WI38 (cell line): Measurements from ENCODE around the gene AMDHD2.
"Not testable (repeated sequence)": the region's sequence is repeated elsewhere in the genome, so short reads cannot be mapped to it uniquely, and the experiment has no call there.

Source experiments
- H3K4me3 ChIP-seq: 2 replicates; pipeline ENCODE4 v1.5.1; 2011; ENCODE audit warnings: low read depth, mild to moderate bottlenecking, control low read depth, low read length
- TF ChIP-seq, protein P1 (sequence below): IDR thresholded peaks from 2 replicates; pipeline ENCODE4 v1.5.1; 2012; ENCODE audit warnings: low read depth, mild to moderate bottlenecking, control low read depth, low read length

The AMDHD2 gene

GRCh38 chr16:2529961-2530628 lies 9.9 kb downstream of the AMDHD2 start:
- no peak overlapping the region for H3K4me3 ChIP-seq
- TF ChIP-seq, protein P1, sequence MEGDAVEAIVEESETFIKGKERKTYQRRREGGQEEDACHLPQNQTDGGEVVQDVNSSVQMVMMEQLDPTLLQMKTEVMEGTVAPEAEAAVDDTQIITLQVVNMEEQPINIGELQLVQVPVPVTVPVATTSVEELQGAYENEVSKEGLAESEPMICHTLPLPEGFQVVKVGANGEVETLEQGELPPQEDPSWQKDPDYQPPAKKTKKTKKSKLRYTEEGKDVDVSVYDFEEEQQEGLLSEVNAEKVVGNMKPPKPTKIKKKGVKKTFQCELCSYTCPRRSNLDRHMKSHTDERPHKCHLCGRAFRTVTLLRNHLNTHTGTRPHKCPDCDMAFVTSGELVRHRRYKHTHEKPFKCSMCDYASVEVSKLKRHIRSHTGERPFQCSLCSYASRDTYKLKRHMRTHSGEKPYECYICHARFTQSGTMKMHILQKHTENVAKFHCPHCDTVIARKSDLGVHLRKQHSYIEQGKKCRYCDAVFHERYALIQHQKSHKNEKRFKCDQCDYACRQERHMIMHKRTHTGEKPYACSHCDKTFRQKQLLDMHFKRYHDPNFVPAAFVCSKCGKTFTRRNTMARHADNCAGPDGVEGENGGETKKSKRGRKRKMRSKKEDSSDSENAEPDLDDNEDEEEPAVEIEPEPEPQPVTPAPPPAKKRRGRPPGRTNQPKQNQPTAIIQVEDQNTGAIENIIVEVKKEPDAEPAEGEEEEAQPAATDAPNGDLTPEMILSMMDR, result no peak

DNA sequence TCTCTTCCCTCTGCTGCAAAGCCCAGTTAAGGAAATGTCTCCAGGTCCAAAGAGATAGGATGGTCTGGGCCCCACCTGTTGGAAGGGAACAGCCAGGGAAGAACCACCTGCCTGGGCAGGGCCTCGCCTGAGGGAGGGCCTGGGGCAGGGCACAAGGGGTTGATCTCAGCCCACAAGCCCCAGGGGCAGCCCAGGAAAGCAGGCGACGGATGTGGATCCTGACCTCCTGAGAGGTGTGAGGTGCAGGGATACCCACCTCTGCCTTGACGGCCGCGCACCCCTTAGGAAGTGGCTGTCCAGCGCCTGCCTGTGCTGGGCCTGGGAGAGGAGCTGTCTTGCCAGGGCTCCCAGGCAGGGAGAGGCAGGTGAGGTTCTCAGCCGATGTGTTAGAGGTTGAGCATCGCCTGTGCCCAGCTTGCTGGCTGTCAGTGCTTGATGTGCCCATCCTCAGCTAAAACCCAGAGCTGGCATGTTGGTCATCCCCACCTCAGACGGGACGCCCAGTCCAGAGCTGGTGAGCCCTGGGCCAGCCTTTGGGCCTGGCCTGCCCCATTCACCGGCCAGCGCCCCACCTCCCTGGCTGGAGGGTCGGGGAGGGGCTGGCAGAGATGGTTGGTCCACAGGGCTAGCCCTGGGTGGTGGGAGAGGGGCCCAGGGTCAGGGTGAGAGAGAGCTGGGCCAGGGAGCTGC lies 10.6 kb downstream of the AMDHD2 start:
- no peak overlapping the region for H3K4me3 ChIP-seq
- TF ChIP-seq, protein P1, result no peak

- H3K4me3 ChIP-seq, result peak within 1 kb of the TSS; percentile 56
- TF ChIP-seq, protein P1, result no peak
These were observed 11.2 kb downstream of the AMDHD2 start, which contains the start of gene CEMP1 for GRCh38 chr16:2531371-2531695. TSS of gene CEMP1 (minus strand) at chr16:2531408. CDS start at chr16:2531073, 335 bp downstream.

DNA sequence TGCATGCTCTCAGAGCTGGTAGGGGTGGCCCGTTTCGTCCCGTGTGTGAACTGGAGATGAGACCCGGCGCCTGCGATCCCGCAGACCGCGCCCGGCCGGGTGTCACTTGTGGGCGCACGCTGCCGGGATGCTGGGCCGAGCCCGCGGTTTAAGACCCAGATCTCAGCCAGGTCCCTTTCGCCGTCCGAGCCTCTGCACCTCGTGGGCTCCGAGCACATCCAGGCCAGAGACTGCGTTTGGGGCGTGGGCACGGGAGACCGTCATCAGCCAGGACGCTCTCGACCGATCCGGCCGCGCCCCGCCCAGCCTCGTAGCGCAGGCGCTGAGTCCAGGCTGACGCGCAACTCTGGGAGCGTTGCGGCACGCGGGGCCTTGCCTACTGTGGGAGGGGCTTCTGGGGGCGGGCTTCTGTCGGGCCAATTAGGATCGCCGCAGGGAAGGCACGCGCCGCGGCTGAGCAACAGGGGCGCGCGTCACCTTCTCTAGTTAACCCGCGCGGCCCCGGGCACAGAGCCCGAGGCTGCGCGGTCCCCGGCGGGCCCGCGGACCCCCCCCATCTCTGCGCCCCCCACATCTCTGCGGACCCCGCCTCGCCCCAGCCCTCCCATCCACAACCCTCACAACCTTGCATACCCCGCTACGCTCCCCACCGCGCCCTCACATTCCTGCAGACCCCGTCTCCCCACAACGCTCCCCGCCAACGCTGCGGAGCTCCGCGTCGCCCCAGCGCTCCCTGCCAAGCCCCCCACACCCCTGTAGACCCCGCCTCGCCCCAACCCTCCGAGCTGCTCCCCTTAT lies 11.7 kb downstream of the AMDHD2 start:
- TF ChIP-seq, protein P1, result no peak
- peak overlapping the region; percentile 56 for H3K4me3 ChIP-seq

DNA sequence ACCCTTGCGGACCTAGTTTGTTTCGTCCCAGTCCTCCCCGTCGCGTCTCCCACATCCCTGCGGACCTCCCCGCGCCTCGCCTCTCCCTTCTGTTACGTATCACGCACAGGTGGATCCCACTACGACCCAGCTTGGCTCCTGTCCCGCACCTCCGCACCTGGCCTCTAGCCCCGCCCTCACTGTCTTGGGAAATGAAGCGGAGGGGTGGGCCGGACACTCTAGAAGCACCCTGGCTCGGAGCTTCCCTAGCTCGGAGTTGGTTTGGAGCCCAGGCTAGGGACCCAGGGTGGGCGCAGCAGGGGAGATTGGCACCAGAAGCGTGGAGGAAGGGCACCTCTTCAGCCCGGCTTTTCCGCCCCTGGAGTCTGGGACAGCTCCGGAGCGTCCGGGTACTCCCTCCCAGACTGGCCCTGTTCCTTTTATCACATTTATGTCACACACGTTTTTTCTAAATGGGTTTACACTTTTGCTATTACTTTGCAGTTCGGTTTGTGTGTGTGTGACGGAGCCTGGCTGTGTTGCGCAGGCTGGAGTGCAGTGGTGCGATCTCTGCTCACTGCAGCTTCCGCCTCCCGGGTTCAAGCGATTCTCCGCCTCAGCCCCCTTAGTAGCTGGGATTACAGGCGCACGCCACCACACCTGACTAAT lies 12.4 kb downstream of the AMDHD2 start:
- TF ChIP-seq, protein P1, result no peak
- H3K4me3 ChIP-seq, result peak overlapping the region; percentile 56

DNA sequence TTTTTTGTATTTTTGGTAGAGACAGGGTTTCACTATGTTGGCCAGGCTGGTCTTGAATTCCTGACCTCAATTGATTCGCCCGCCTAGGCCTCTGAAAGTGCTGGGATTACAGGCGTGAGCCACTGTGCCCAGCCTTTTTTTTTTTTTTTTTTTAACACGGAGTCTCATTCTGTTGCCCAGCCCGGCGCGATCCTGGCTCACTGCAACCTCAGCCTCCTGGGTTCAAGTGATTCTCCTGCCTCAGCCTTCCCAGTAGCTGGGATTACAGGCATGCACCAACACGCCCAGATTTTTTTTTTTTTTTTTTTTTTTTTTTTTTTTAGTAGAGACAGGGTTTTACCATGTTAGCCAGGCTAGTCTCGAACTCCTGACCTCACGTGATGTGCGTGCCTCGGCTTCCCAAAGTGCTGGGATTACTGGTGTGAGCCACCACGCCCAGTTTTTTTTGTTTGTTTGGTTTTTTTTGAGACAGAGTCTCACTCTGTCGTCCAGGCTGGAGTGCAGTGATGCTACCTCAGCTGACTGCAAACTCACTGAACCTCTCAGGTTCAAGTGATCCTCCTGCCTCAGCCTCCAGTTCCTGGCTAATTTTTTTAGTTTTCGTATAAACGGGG lies 13.1 kb downstream of the AMDHD2 start:
- H3K4me3 ChIP-seq, result not testable (repeated sequence)

GRCh38 chr16:2533912-2534311 lies 13.7 kb downstream of the AMDHD2 start:
- TF ChIP-seq, protein P1, result no peak
- H3K4me3 ChIP-seq, result no peak overlapping the region

GRCh38 chr16:2534335-2534734 lies 14.2 kb downstream of the AMDHD2 start:
- not testable (repeated sequence) for H3K4me3 ChIP-seq
